GM21825 (cell line): ENCODE measurements around the gene ARF1.

Experiments
- ATAC-seq: cut with Tn5 transposase; IDR thresholded peaks from one replicate; pipeline ENCODE4 v1.9.1; 2021; ENCODE audit warnings: mild to moderate bottlenecking, moderate library complexity; ENCODE audit not compliant: unreplicated experiment

ARF1 gene

DNA sequence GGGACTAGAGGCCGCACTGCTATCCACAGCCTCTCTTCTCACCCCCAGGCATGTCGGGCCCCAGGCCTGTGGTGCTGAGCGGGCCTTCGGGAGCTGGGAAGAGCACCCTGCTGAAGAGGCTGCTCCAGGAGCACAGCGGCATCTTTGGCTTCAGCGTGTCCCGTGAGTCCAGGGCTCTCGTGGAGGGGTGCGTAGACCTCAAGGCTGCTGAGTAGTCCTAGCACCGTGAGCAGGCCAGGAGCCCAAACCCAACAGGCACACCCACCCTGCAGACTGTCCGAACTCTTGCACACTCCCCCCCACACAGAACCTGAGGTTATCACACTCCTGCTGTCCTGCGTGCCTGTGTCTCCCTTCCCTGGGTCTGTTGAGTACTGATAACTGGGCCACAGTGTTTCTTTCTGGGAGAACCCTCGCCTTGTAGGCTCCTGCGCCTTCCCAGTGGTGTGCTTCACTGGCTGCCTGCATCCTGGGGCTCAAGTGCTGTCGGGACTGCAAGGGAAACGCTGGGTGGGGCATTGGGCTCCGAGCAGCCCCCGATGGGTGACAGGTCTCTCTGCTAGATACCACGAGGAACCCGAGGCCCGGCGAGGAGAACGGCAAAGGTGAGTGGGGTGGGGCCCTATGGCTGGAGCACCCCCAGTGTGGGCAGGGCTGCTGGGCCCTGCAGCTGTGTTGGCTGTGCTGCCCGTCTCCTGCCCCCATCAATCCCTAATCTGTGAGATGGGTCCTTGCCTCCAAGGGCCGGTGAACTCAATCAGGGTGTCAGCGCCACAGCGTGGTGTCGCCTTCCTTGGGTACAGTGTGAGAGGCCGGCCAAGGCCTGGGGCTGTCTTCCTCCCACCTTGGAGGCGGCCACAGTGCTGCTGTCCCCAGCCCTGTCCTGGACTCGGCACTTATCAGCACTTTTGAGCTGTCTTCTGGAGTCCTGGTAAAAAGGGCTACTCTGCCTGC, 63.2 kb downstream of the ARF1 start:
- no peak for ATAC-seq

DNA sequence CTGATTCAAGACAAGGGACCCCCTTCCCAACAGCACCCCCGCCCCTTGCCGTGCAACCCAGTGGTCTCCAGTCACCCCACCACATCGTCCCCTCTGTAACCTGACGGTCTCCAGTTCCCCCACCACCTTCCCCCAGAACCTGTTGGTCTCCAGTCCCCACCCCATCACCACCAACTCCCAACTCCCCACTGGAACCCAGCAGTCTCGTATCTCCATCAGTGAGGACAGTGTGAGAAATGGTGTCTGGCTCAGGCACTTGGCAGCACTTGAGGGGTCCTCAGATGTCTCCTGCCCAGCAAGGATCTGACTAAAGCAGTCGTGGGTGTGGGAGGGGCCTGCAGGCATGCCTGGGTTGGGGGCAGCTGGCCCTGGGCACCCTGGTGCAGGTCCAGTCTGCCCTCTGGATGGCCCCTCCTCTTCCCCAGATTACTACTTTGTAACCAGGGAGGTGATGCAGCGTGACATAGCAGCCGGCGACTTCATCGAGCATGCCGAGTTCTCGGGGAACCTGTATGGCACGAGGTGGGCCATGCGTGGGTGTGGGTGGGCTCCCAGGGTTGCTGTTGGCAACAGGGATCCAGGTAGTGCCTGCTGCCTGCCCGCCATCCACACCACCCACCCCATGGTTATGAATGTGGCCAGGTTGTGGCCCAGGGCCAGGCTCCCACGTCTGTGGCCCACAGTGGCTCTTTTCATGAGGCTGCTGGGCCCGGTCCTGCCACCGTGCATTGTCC, 64.1 kb downstream of the ARF1 start:
- ATAC-seq = no peak

DNA sequence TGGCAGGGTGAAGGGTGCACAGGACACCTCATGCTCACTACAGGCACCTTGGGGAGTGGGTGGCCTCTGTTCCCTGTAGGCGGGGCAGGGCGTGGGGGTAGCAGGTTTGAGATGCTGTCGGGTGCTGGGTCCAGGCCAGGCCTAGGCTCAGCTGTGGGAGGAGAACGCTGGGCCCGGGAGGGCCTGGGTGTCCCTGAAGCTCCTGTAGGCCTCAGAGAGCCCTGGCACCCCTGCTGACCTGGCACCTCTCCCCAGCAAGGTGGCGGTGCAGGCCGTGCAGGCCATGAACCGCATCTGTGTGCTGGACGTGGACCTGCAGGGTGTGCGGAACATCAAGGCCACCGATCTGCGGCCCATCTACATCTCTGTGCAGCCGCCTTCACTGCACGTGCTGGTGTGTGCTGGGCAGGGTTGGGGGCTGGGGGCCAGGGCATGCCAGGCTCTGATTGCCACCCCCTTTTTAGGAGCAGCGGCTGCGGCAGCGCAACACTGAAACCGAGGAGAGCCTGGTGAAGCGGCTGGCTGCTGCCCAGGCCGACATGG, 64.7 kb downstream of the ARF1 start:
- ATAC-seq = no peak

DNA sequence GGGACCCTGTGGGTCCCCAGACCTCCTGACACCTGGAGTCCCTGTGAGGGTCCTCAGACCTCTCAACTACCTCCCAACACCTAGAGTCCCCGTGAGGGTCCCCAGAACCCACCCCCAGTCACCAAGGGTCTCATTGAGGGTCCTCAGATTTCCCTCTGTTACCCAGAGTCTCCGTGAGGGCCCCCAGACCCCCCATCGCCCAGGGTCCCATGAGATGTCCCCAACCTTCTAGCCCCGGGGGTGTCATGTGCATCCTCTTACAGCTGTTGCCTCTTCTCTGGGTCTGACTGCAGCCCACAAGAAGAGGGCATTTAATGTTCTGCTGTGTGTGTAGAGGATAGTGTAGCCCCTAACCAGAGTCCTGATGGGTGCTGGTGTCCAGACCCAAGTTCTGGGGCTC, 65.3 kb downstream of the ARF1 start:
- ATAC-seq = no peak

DNA sequence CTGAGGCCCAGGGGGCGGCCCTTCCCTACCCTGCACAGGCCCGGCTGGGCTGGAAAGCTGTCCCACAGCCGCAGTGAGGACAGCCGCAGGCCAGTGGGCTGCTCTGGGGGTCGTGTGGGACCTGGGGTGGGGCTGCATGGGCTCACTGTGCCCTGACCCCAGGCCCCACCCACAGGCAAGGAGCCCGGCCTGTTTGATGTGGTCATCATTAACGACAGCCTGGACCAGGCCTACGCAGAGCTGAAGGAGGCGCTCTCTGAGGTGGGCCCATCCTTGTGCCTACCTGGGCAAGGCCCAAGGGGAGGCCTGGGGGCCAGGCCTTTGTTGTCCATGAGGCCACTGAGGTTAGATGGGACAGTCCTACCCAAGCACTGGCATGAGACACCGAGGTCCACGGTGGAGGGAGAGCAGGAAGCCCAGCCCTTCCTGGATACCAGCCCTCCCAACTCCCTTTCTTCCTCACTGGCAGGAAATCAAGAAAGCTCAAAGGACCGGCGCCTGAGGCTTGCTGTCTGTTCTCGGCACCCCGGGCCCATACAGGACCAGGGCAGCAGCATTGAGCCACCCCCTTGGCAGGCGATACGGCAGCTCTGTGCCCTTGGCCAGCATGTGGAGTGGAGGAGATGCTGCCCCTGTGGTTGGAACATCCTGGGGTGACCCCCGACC, 65.8 kb downstream of the ARF1 start:
- no peak for ATAC-seq
